Measurements from ENCODE around the gene NPIPA1. TPM values are rescaled to one million over a fixed set of nuclear protein-coding genes. Genes with fewer than 3 reads are reported as not detected.
"Not testable (repeated sequence)": the region's sequence is repeated elsewhere in the genome, so short reads cannot be mapped to it uniquely, and the experiment has no call there.

The NPIPA1 gene
- total RNA-seq, result 100 to 1,000 TPM; 104 to 112 TPM

GRCh38 chr16:14937143-14937542, at the start of gene NPIPA1:
Gene NPIPA1 (plus strand): TSS chr16:14937443. CDS start chr16:14937443, 0 bp downstream.
- H3K4me3 Mint-ChIP-seq; DNase-seq; H3K27ac Mint-ChIP-seq; H3K36me3 Mint-ChIP-seq (ENCODE audit: low read depth); POLR2A ChIA-PET; CTCF ChIA-PET; H3K27me3 Mint-ChIP-seq; H3K4me1 Mint-ChIP-seq; H3K9me3 Mint-ChIP-seq: not testable (repeated sequence)

GRCh38 chr16:14892111-14892510, 45.1 kb upstream of the NPIPA1 start:
- DNase-seq; CTCF ChIA-PET; H3K36me3 Mint-ChIP-seq (ENCODE audit: low read depth): not testable (repeated sequence)

GRCh38 chr16:14895382-14895781, 41.9 kb upstream of the NPIPA1 start:
- H3K9me3 Mint-ChIP-seq; H3K36me3 Mint-ChIP-seq (ENCODE audit: low read depth); H3K27ac Mint-ChIP-seq; H3K27me3 Mint-ChIP-seq; POLR2A ChIA-PET; H3K4me3 Mint-ChIP-seq; CTCF ChIA-PET; H3K4me1 Mint-ChIP-seq; DNase-seq: not testable (repeated sequence)

More at GRCh38 chr16:14892111-14892510, 45.1 kb upstream of the NPIPA1 start:
- H3K9me3 Mint-ChIP-seq, H3K27ac Mint-ChIP-seq, H3K4me1 Mint-ChIP-seq, H3K4me3 Mint-ChIP-seq, POLR2A ChIA-PET, H3K27me3 Mint-ChIP-seq: not testable (repeated sequence)

- POLR2A ChIA-PET; CTCF ChIA-PET; H3K27me3 Mint-ChIP-seq; H3K4me3 Mint-ChIP-seq; DNase-seq; H3K4me1 Mint-ChIP-seq; H3K27ac Mint-ChIP-seq; H3K36me3 Mint-ChIP-seq (ENCODE audit: low read depth); H3K9me3 Mint-ChIP-seq: not testable (repeated sequence)
Measured at GRCh38 chr16:14896023-14896422, 41.2 kb upstream of the NPIPA1 start.

- DNase-seq; POLR2A ChIA-PET; CTCF ChIA-PET; H3K27me3 Mint-ChIP-seq; H3K4me3 Mint-ChIP-seq; H3K36me3 Mint-ChIP-seq (ENCODE audit: low read depth); H3K4me1 Mint-ChIP-seq; H3K9me3 Mint-ChIP-seq; H3K27ac Mint-ChIP-seq: not testable (repeated sequence)
Measured at GRCh38 chr16:14897006-14897664, 40.1 kb upstream of the NPIPA1 start.

GRCh38 chr16:14898162-14898561, 39.1 kb upstream of the NPIPA1 start:
- H3K4me3 Mint-ChIP-seq; H3K4me1 Mint-ChIP-seq; POLR2A ChIA-PET; H3K27me3 Mint-ChIP-seq; H3K9me3 Mint-ChIP-seq; DNase-seq; CTCF ChIA-PET; H3K27ac Mint-ChIP-seq; H3K36me3 Mint-ChIP-seq (ENCODE audit: low read depth): not testable (repeated sequence)

GRCh38 chr16:14903191-14903957, 33.9 kb upstream of the NPIPA1 start:
- H3K27me3 Mint-ChIP-seq; H3K4me3 Mint-ChIP-seq; H3K36me3 Mint-ChIP-seq (ENCODE audit: low read depth); H3K9me3 Mint-ChIP-seq; DNase-seq; H3K4me1 Mint-ChIP-seq; POLR2A ChIA-PET; CTCF ChIA-PET: not testable (repeated sequence)
- peak overlapping the region; percentile 41 for H3K27ac Mint-ChIP-seq

- H3K9me3 Mint-ChIP-seq; DNase-seq; POLR2A ChIA-PET; H3K27ac Mint-ChIP-seq; H3K36me3 Mint-ChIP-seq (ENCODE audit: low read depth); H3K27me3 Mint-ChIP-seq; H3K4me3 Mint-ChIP-seq; H3K4me1 Mint-ChIP-seq; CTCF ChIA-PET: not testable (repeated sequence)
Measured at GRCh38 chr16:14909744-14910143, 27.5 kb upstream of the NPIPA1 start.

- H3K9me3 Mint-ChIP-seq; DNase-seq; H3K36me3 Mint-ChIP-seq (ENCODE audit: low read depth); H3K4me1 Mint-ChIP-seq; POLR2A ChIA-PET; H3K27ac Mint-ChIP-seq; CTCF ChIA-PET; H3K27me3 Mint-ChIP-seq; H3K4me3 Mint-ChIP-seq: not testable (repeated sequence)
Measured at GRCh38 chr16:14910833-14911629, 26.2 kb upstream of the NPIPA1 start.

GRCh38 chr16:14911954-14912353, 25.3 kb upstream of the NPIPA1 start:
- POLR2A ChIA-PET; H3K9me3 Mint-ChIP-seq; H3K27me3 Mint-ChIP-seq; CTCF ChIA-PET; H3K36me3 Mint-ChIP-seq (ENCODE audit: low read depth); H3K4me1 Mint-ChIP-seq: not testable (repeated sequence)
- H3K4me3 Mint-ChIP-seq, result peak overlapping the region; percentile 62
- H3K27ac Mint-ChIP-seq, result peak overlapping the region; percentile 60
- peak; percentile 32 for DNase-seq

GRCh38 chr16:14912588-14912987, 24.7 kb upstream of the NPIPA1 start:
- not testable (repeated sequence) for H3K4me1 Mint-ChIP-seq

GRCh38 chr16:14918504-14918903, 18.7 kb upstream of the NPIPA1 start:
- not testable (repeated sequence) for DNase-seq; H3K27ac Mint-ChIP-seq; H3K36me3 Mint-ChIP-seq (ENCODE audit: low read depth)

More at GRCh38 chr16:14912588-14912987, 24.7 kb upstream of the NPIPA1 start:
- H3K9me3 Mint-ChIP-seq; CTCF ChIA-PET; H3K36me3 Mint-ChIP-seq (ENCODE audit: low read depth); H3K27me3 Mint-ChIP-seq; H3K27ac Mint-ChIP-seq; POLR2A ChIA-PET; H3K4me3 Mint-ChIP-seq; DNase-seq: not testable (repeated sequence)

GRCh38 chr16:14919837-14920600, 17.2 kb upstream of the NPIPA1 start:
- H3K36me3 Mint-ChIP-seq (ENCODE audit: low read depth); H3K27ac Mint-ChIP-seq; H3K4me3 Mint-ChIP-seq; H3K27me3 Mint-ChIP-seq; CTCF ChIA-PET; POLR2A ChIA-PET; H3K9me3 Mint-ChIP-seq; H3K4me1 Mint-ChIP-seq; DNase-seq: not testable (repeated sequence)

More at GRCh38 chr16:14918504-14918903, 18.7 kb upstream of the NPIPA1 start:
- CTCF ChIA-PET, POLR2A ChIA-PET, H3K4me3 Mint-ChIP-seq, H3K27me3 Mint-ChIP-seq, H3K4me1 Mint-ChIP-seq, H3K9me3 Mint-ChIP-seq: not testable (repeated sequence)
